GM21717 (cell line): ENCODE data around the gene RASL12.
"Not testable (repeated sequence)": the region's sequence is repeated elsewhere in the genome, so short reads cannot be mapped to it uniquely, and the experiment has no call there.

Experiments
- ATAC-seq: cut with Tn5 transposase; IDR thresholded peaks from one replicate; pipeline ENCODE4 v1.9.1; 2021; ENCODE audit warnings: mild to moderate bottlenecking, moderate library complexity; ENCODE audit not compliant: unreplicated experiment

The RASL12 gene, protein sequence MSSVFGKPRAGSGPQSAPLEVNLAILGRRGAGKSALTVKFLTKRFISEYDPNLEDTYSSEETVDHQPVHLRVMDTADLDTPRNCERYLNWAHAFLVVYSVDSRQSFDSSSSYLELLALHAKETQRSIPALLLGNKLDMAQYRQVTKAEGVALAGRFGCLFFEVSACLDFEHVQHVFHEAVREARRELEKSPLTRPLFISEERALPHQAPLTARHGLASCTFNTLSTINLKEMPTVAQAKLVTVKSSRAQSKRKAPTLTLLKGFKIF

DNA sequence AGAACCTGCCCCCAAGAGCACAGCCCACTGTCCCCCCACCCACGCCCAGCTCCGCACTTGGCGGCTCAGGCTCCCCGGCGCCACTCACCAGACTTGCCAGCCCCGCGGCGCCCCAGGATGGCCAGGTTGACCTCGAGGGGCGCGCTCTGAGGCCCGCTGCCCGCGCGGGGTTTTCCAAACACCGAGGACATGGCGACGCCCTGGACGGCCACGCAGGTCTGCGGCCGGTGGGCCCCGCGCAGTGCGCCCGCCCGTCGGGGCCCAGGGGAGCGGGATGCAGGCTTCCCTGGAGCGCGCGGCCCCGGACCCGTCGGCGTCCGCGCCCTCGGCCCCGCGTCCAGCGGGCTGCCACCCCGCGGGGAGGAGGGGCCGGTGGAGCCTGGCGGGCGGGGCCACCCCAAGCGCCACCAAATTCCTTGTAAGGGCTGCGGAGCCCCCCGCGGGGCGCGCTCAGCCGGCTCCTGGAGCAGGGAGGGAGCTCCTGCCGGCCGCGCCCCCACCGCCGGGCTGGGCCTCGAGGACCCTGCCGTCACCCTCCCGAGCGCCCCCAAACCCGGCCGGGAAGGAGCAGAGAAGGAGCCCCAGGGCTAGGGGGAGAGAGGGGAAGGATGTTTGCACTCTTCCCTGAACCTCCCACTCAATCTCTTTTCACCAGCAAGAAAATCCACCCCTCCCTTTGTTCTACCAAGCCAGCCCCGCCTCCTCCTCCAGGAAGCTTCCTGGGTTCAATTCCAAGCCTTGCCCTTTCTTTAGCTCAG is at the start of gene RASL12:
Gene RASL12 (minus strand): TSS at position 347 of the 758 bp plus-strand sequence. CDS start 156 bp downstream, at position 191.
- no peak for ATAC-seq

DNA sequence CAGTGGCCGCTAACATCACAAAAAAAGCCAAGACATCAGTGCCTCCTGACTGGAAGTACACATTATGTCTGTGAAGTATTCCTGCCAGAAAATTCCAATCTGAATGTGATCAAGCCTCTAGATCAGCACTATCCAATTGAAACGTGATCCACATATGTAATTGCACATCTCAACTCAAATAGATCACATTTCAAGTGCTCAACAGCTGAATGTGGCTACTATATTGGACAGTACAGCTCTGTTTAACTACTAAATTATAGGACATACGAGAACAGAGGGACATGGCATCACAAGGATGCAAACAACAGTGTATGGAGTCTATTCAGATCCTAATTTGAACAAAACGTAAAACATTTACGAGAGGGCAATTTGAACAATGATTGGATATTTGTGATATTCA is 47.8 kb upstream of the RASL12 start:
- ATAC-seq, result no peak

DNA sequence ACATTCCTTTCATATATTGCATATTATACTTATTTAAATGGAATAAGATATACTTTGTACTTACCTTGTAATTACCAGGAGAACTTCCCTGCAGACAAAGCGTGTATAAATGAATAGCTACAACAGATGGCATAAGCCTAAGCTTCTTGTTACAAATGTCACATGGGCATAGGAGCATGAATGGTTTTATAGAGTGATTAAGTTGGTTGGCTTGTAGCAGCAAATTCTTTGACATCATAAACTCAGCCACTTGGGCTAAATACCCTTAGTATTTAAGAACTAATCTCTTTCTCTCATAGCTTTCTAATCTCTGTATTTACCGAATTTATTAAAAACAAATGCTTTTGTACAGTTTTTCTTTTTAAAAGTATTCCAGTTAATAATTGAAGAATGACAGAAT is 47.3 kb upstream of the RASL12 start, which contains the start of gene UBAP1L:
Gene UBAP1L (minus strand): TSS at position 115 of the 400 bp plus-strand sequence. CDS start 8,985 bp downstream, outside the sequence.
- no peak for ATAC-seq

DNA sequence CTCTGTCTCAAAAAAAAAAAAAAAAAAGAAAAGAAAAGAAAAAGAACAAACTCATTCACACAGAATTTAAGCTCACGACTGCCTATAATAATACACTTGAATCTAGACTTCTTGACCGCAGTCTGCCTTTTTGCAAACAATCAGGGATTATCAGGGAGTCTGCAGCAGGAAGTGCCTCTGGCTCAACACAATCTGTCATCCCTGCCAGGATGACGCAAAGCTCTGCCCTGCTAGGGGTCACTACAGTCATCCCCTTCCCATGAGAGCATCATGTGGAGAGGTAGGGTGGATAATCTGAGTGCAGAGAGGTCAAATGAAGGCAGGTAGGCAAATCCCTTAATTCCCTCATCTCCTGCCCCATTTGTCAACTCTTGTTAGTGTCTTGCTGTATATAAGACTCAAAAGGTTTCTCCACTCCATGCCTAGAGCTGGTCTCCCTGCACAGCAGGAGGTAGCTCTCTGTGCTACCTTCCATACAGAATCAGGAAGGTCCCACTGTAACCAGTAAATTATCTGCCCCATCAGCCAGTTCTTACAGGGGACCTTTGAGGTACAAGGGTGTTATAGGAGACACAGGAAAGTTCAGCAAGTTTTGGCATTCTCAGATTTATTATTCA is 43.0 kb upstream of the RASL12 start:
- ATAC-seq, result no peak

DNA sequence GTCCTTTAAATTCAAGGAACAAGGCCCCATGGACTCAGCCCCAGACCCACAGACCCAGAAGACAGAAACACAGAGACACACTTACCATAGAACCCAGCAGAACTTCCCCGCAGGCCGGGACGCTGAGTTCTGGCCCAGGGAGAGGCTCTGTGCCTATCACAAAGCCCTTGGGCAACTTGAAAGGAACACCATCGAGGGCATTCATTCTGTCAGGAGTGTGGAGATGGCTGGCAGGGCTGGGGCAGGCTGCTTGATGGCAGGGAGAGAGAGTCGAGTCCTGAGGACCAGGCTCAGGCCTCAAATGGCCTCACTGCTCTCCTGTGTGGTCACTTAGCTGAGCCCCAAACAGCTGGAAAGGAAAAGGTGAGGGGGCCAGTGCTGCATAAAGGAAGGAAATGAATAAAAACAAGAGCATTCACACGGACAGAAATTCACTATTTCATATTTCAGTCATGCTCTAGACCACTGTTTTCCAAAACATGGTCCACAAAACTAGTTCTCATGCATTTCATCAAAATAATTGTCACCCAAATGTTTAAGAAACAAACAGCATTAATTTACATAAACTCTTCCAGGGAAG is 38.3 kb upstream of the RASL12 start:
- no peak for ATAC-seq

DNA sequence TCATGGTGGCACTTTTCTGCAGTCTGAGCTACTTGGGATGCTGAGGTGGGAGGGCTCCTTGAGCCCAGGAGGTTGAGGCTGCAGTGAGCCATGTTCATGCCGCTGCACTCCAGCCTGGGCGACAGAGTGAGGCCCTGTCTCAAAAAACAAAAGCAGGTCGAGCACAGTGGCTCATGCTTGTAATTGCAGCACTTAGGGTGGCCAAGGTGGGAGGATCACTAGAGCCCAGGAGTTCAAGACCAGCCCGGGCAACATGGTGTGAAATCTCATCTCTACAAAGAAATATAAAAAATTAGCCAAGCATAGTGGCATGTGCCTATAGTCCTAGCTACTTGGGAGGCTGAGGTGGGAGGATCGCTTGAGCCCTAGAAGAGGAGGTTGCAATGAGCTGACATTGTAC is 37.2 kb upstream of the RASL12 start:
- no peak for ATAC-seq

DNA sequence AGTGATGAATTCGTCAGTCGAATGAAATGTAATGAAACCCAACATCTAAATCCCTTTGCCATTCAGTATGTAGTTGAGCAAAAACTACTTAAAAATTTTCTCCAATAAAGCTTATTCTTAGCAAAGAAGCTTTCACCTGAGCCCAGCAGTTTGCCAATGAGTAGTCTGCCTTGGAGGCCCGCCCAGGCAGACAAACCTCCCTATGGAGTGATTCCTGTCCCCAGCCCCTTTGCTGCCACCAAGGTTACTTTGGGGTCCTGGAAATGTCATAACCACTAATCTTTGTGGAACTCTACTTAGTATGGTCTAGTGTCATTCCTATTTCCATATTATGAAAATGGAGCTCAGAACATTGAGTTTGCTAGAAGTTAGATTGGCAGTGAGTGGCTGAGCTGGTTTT is 35.1 kb upstream of the RASL12 start:
- ATAC-seq, result no peak

DNA sequence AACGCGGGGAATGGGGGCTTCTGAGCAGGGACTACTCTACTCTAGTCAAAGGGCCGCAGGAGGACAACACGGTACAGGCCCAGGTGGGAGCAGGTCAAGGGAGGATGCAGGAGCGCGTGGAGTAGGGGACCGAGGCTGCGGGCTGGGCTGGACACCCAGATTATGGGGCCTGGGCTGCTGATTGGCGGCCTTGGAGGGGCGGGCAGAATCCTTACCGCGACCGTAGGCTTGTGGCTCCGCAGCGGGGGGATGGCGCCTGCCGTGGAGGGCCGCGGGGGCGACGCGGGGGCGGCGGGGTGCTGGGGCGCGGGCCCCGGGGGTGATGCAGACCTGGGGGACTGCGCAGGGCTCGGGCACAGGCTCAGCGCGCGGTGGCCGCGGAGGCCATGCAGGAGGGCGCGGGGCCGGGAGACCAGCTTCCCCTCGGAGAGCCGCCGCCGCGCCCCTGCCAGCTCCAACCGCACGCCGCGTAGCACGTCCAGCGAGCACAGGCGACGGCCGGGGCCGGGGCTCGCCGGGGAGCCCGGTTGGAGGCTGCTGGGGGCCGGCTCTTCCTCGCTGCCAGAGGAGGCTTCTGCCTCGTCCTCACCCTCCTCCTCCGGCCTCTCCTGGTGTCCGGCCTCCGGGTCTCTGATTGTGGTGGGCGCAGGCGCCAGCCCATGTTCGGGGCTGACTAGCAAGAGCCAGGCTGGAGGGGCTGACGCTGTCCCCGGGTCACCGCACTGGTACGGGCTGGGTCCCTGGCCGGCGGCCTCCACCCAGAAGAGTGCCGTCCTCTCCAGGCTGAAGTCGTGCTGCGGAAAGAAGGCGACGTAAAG is 34.3 kb upstream of the RASL12 start:
- ATAC-seq, result no peak

DNA sequence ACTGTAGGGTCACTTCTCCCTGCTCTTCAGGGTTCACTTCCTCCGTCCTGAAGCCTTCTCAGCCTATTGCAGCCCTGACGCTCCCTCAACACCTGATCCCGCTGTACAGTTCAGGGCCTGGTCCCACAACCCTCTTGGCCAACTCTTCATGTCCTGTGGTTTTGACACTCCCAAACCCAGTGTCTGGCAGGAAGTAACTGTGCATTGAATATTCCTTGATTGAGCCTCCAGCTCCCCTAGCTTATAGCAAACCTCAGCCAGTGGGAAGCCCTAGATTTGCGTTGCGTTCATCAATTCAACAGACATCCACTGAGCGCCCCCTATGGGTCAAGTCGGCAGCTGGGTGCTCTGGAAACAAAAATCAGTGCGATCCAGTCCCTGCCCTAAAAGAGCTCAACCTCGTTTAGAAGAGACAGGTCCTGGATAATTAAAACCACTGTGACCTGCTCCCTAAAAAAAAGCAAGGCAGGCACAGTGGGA is 33.7 kb upstream of the RASL12 start:
- ATAC-seq, result no peak

DNA sequence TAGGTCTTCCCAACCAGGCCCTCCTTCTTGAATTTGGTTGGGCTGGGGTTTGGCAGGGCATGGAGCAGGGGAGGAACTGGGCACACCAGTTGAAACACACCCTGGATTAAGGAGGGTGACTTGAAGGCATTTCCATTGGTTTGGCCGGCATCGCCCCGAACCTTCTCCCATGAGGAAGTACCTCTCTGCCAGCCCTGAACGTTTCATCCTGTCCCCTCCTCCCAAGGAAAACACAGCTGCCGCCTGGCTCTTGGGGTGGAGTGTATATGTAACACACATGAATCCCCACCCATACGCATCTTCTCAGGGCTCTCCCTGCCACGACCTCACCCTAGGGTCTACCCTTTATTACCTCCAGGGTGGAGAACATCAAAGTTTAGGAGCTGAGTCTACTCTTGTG is 32.7 kb upstream of the RASL12 start:
- ATAC-seq, result no peak

DNA sequence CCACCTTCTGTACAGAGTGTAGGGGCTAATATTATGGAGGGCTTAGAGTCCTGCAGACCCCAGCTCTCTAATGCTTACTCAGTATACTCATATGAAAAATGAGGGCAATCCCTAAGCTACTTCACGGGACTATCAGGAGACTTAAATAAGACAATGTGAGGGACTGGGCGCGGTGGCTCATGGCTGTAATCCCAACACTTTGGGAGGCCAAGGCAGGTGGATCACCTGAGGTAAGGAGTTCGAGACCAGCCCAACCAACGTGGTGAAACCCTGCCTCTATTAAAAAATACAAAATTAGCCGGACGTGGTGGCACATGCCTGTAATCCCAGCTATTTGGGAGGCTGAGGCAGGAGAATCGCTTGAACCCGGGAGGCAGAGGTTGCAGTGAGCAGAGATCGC is 32.0 kb upstream of the RASL12 start:
- ATAC-seq, result not testable (repeated sequence)

DNA sequence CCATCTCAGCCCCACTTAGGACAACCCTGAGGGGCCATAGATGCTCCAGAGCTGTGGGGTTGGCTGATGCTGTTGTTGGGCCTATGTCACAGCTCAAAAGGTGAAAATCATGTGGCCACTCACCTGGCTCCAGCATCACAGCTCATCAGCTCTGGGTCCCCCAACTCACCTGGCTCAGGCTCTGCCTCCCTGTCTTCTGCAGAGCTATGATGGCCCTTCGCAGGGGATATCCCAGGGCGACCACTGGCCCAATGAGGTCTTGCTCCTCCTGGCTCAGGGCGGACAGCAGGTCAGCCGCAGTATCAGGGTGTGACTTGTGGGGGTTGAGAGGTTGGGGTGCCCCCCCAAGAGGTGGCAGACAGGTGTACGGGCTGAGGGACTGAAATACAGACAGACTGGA is 31.5 kb upstream of the RASL12 start:
- no peak for ATAC-seq

DNA sequence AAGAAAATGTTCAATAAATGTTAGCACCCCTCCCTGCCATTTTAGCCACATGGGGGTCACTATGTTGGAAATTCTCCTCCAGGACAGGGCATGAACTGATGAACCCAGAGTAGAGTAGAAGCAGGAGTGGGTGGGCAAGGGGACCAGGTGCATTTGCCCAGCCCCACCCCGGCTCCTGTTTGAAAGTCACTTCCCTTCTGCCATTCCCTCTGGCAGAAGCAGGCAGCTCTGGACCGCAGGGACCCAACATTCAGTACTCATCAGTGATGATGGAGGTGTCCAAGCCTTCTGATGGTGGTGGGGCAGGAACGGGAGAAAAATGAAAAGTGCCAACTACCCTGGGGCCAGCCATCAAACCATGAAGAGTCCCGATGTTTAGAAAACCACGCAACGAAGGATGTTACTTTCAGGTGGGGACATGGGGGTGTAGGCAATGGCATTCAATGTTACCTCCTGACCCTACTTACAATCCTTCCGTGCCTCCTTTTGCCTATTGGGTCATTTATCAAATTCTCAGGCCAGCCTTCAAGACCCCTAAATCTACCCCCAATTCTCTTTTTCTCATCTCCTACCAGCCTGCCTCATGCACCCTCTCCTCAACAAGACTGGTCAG is 30.0 kb upstream of the RASL12 start:
- no peak for ATAC-seq

DNA sequence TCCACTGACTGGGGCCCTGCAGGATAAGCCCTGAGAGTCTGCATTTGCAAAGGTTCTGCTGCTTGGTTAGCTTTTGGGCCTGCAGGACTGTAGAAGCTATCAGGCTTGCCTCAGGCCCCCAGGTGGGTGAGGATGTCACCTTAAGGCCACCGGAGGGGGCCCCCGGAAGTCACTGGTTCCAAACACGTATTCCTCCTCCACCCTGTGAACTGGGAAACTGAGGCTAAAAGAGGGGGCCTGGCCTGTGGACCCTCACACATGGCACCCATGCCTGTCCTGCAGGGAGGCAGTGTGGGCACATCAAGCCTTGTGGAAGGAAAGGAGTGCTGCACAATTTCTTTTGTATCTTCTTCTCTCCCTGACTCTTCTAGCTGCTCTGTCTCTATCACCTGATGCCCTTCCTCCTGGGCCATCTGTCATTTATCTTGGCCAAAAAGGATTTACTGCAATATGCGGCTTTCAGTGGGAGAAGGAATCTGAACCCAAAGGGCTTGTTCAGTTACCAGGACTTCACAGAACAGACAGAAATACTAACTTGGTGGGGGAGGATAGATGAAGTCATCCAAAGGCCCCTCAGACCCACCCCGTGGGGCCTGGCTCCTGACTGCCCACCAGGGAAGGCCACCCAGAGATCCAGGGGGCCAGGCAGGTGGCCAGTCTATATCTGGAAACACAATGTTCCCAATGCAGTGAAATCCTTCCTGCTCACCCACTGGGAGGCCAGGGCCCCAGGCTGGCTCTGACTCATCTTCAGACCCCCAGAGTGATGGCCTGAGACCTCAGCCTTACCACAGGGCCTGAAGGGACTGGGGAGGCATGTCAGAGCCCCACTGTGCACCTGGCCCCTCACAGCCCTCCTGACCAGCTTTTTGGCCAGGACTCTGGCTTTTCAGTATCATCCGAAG is 28.9 kb upstream of the RASL12 start:
- ATAC-seq, result no peak

DNA sequence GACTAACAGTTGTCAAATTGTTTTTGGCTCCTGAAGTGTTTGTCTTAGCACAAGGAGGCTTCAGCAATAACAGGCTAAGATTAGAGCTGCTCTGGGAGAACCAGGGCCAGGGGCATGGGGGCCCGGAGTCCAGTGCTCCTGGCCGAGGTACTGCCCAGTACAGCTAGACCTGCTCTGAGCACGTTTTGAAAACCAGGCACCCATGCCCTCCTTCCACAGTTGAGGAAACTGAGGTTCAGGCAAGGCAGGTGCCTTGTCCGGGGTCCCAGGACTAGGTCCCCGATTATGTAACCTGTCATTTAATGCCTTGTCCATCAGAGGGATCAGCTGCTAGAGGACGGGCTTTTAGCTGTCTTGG is 27.9 kb upstream of the RASL12 start:
- ATAC-seq, result no peak

DNA sequence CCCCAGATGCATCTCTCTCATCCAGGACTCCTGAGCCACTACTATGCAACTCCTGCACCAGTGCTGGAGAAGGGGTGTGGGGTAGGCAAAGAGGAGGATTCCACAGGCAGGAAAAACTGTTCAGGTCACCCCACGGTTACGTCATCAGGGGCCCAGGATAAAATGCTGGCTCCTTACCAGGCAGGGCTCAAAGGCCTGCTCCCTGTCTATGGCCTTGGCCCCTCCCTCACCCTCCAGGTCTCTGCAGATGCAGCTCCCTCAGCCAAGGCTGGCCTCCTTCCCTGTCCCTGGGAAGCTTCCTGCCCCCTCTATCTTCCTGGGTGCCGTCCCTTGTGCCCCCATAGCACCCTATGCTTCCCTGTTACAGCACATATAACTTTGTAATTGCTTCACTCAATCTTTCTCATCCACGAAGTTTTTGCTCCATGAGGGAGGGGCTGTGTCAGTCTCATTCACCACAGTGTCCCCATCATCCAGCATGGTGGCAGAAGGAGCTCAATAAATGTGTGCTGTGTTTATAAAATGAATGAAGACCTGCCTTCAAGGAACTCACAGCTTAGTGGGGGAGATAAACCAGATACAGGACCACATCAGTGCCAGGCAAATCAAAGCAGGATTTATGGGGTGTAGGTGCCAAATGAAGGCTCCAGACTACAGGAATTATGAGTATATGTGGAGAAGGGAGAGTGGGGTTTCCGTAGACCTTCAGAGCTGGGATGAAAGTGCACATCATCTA is 27.4 kb upstream of the RASL12 start:
- ATAC-seq, result no peak

DNA sequence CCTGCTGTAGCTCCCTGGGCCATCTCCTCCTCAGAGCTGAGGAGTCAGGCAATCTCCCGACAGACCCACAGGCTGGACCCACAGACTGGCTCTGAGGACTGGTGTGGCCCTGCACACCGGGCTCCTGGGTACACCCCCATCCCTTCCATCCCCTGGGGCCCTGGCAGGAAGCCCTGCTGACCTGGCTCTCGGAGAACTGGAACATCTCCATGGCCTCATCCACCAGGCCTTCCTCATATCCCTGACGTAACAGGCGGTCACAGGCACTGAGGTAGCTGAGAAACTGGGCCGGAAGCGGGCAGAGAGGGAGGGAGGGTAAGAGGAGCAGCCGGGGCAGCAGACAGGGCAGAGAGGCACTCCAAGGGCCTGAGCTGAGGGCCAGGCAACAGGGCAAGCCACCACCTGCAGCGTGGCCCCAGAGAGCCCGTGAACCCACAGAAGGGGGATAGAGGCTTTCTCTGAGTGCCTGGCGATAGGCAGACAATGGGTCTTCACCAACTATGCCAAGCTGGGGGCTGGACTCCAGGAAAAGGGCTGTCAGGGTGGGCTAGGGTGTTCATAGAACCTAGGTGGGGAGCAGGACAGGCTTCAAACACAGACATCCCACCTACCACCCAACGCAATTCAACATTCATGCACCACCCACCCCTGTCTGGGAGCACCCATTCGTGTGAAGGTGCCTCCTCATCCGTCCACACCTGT is 26.7 kb upstream of the RASL12 start:
- ATAC-seq, result no peak

DNA sequence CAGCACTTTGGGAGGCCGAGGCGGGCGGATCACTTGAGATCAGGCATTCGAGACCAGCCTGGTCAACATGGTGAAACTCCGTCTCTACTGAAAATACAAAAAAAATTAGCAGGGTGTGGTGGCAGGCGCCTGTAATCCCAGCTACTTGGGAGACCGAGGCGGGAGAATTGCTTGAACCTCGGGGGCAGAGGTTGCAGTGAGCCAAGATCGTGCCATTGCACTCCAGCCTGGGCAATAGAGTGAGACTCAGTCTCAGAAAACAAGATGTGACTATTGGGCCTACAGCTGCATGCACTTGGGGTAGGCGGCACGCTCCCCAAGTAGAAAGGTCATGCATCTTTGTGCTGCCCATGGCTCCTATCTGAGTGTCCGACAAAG is 26.0 kb upstream of the RASL12 start:
- ATAC-seq, result not testable (repeated sequence)
